H9 (cell line): ENCODE data around the gene TTC9B. TPM values are rescaled to one million over a fixed set of nuclear protein-coding genes. Genes with fewer than 3 reads are reported as not detected.

Experiments
- DNase-seq: peaks from one replicate; pipeline ENCODE4 v3.0.0-alpha.2; 2017
- H2AFZ ChIP-seq: one replicate; pipeline ENCODE4 v1.6.1; 2013; ENCODE audit warnings: mild to moderate bottlenecking, low read length, control low read depth, moderate library complexity
- H2AK5ac ChIP-seq: 2 replicates; pipeline ENCODE4 v1.6.1; 2013; ENCODE audit warnings: low read length, control low read depth, mixed read lengths; ENCODE audit not compliant: insufficient read length
- H2BK120ac ChIP-seq: one replicate; pipeline ENCODE4 v1.6.1; 2013; ENCODE audit warnings: low read depth, mild to moderate bottlenecking, low read length, control low read depth, inconsistent platforms; ENCODE audit not compliant: poor library complexity, severe bottlenecking
- H2BK12ac ChIP-seq: 2 replicates; pipeline ENCODE4 v1.6.1; 2013; ENCODE audit warnings: low read length, control low read depth, mixed read lengths, low read depth; ENCODE audit not compliant: insufficient read length
- H2BK15ac ChIP-seq: 2 replicates; pipeline ENCODE4 v1.6.1; 2013; ENCODE audit warnings: low read depth, low read length, control low read depth
- H2BK20ac ChIP-seq: one replicate; pipeline ENCODE4 v1.6.1; 2013; ENCODE audit warnings: low read depth, mild to moderate bottlenecking, low read length, control low read depth, inconsistent platforms; ENCODE audit not compliant: poor library complexity, severe bottlenecking
- H2BK5ac ChIP-seq: 2 replicates; pipeline ENCODE4 v1.6.1; 2013; ENCODE audit warnings: low read length, control low read depth, mixed read lengths; ENCODE audit not compliant: insufficient read length
- H3K14ac ChIP-seq: 2 replicates; pipeline ENCODE4 v1.6.1; 2013; ENCODE audit warnings: low read length, control low read depth; ENCODE audit not compliant: insufficient read depth
- H3K18ac ChIP-seq: 2 replicates; pipeline ENCODE4 v1.6.1; 2013; ENCODE audit warnings: low read depth, mild to moderate bottlenecking, mixed read lengths, low read length, control low read depth; ENCODE audit not compliant: insufficient read length
- H3K23ac ChIP-seq: 2 replicates; pipeline ENCODE4 v1.6.1; 2013; ENCODE audit warnings: low read length, control low read depth, mixed read lengths, low read depth; ENCODE audit not compliant: insufficient read length
- H3K23me2 ChIP-seq: 2 replicates; pipeline ENCODE4 v1.6.1; 2013; ENCODE audit warnings: low read depth, mild to moderate bottlenecking, mixed read lengths, low read length, control low read depth; ENCODE audit not compliant: insufficient read length, poor library complexity, severe bottlenecking
- H3K27ac ChIP-seq: 2 replicates; pipeline ENCODE4 v1.5.1; 2013; ENCODE audit warnings: low read length, control low read depth, mixed read lengths, low read depth; ENCODE audit not compliant: insufficient read length
- H3K27me3 ChIP-seq: 2 replicates; pipeline ENCODE4 v1.6.1; 2013; ENCODE audit warnings: low read length, control low read depth, inconsistent platforms; ENCODE audit not compliant: insufficient read depth
- H3K4ac ChIP-seq: 2 replicates; pipeline ENCODE4 v1.6.1; 2013; ENCODE audit warnings: low read depth, mild to moderate bottlenecking, control low read depth, inconsistent platforms, low read length, moderate library complexity
- H3K4me1 ChIP-seq: 2 replicates; pipeline ENCODE4 v1.6.1; 2013; ENCODE audit warnings: low read length, control low read depth, inconsistent platforms; ENCODE audit not compliant: insufficient read depth
- H3K4me2 ChIP-seq: 2 replicates; pipeline ENCODE4 v1.6.1; 2013; ENCODE audit warnings: low read length, control low read depth, mixed read lengths; ENCODE audit not compliant: insufficient read length, insufficient read depth
- H3K56ac ChIP-seq: 2 replicates; pipeline ENCODE4 v1.6.1; 2013; ENCODE audit warnings: low read depth, mild to moderate bottlenecking, mixed read lengths, low read length, control low read depth; ENCODE audit not compliant: insufficient read length
- H3K79me1 ChIP-seq: 2 replicates; pipeline ENCODE4 v1.6.1; 2013; ENCODE audit warnings: low read depth, mild to moderate bottlenecking, moderate library complexity, low read length, control low read depth, inconsistent platforms; ENCODE audit not compliant: insufficient read depth, poor library complexity, severe bottlenecking
- H3K79me2 ChIP-seq: 2 replicates; pipeline ENCODE4 v1.6.1; 2013; ENCODE audit warnings: low read length, control low read depth, inconsistent platforms; ENCODE audit not compliant: insufficient read depth
- H3K9ac ChIP-seq: 2 replicates; pipeline ENCODE4 v1.6.1; 2013; ENCODE audit warnings: low read length, control low read depth, mixed read lengths; ENCODE audit not compliant: insufficient read length; ENCODE audit errors: extremely low read depth
- H3K9me3 ChIP-seq: one replicate; pipeline ENCODE4 v1.6.1; 2013; ENCODE audit warnings: low read depth, low read length, inconsistent platforms; ENCODE audit not compliant: control insufficient read depth
- H3T11ph ChIP-seq: one replicate; pipeline ENCODE4 v1.6.1; 2013; ENCODE audit warnings: mild to moderate bottlenecking, low read length, control low read depth, inconsistent platforms
- H4K20me1 ChIP-seq: one replicate; pipeline ENCODE4 v1.6.1; 2013; ENCODE audit not compliant: control insufficient read depth, insufficient read length, insufficient read depth
- H4K5ac ChIP-seq: 2 replicates; pipeline ENCODE4 v1.6.1; 2013; ENCODE audit warnings: low read depth, mild to moderate bottlenecking, mixed read lengths, low read length, control low read depth; ENCODE audit not compliant: insufficient read length
- H4K8ac ChIP-seq: replicated peaks from 2 replicates; pipeline ENCODE4 v1.6.1; 2013; ENCODE audit warnings: low read length, control low read depth, mixed read lengths, low read depth; ENCODE audit not compliant: insufficient read length
- H4K91ac ChIP-seq: 2 replicates; pipeline ENCODE4 v1.6.1; 2013; ENCODE audit warnings: low read depth, mild to moderate bottlenecking, moderate library complexity, mixed read lengths, low read length, control low read depth; ENCODE audit not compliant: insufficient read length
- H3K27ac Mint-ChIP-seq, 3 experiments: 2 replicates in 2 of 3; 3 replicates in 1 of 3; pipeline ENCODE4 v1.8.0; 2020 to 2021; ENCODE audit warnings: mixed read lengths in 3 of 3, mild to moderate bottlenecking in 1 of 3, moderate library complexity in 1 of 3
- H3K27me3 Mint-ChIP-seq: 2 replicates; pipeline ENCODE4 v1.8.0; 2021; ENCODE audit warnings: low read depth, mild to moderate bottlenecking, moderate library complexity, mixed read lengths
- H3K36me3 Mint-ChIP-seq, 3 experiments: 2 replicates in 2 of 3; 3 replicates in 1 of 3; pipeline ENCODE4 v1.8.0; 2020 to 2021; ENCODE audit warnings: low read depth in 3 of 3, mixed read lengths in 3 of 3; ENCODE audit not compliant: insufficient read depth in 1 of 3
- H3K4me1 Mint-ChIP-seq, 2 experiments: 2 replicates each; pipeline ENCODE4 v1.8.0; 2020; ENCODE audit warnings: mixed read lengths in 2 of 2
- H3K4me3 Mint-ChIP-seq, 2 experiments: 2 replicates in 1 of 2; 3 replicates in 1 of 2; pipeline ENCODE4 v1.8.0; 2020 to 2021; ENCODE audit warnings: mild to moderate bottlenecking in 2 of 2, mixed read lengths in 2 of 2, moderate library complexity in 1 of 2
- H3K9me3 Mint-ChIP-seq, 2 experiments: 2 replicates in 1 of 2; 3 replicates in 1 of 2; pipeline ENCODE4 v1.8.0; 2020; ENCODE audit warnings: mild to moderate bottlenecking in 2 of 2, mixed read lengths in 2 of 2, moderate library complexity in 1 of 2
- CTCF ChIP-seq: fragments of 200-600 bp; sonication (generic); conservative IDR thresholded peaks from 3 replicates; pipeline ENCODE4 v1.8.0; 2021; ENCODE audit warnings: antibody characterized with exemption, mild to moderate bottlenecking
- WGBS: extraction: QIAGEN DNeasy Blood & Tissue Kit; methylation state at CpG from one replicate; pipeline ENCODE4 v1.1.7; 2013; ENCODE audit warnings: missing lambda C conversion rate, low lambda C conversion rate, mixed read lengths; ENCODE audit not compliant: insufficient read length; ENCODE audit errors: extremely low coverage; 5-methylcytosine and 5-hydroxymethylcytosine counted together
- total RNA-seq: library from RNA; stranded (reverse); gene quantifications from 2 replicates; pipeline ENCODE4 v1.2.1, GENCODE V29; 2021

TTC9B gene
- total RNA-seq, 1 experiment from 2014 or later, result 0.15 TPM

DNA sequence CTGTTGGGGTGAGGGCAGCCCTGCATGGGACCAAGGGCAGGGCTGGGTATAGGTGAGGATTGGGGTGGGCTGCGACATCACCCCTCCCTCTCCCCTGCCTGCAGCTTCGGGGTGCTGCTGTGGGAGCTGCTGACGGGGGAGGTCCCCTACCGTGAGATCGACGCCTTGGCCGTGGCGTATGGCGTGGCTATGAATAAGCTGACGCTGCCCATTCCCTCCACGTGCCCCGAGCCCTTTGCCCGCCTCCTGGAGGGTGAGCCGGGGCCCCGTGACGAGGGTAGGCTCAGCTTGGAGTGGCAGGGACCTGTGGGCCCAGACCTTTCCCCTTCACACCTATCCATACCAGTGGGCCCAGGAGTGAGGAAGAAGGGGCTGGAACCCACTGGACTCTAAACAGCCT lies 13.8 kb downstream of the TTC9B start:
- Histone ChIP-seq H3K4me2 (no peak overlapping the region), H3K23ac (no peak overlapping the region), H2BK15ac (no peak overlapping the region), H3T11ph (no peak overlapping the region), H3K27me3 (no peaks in the 10 kb centered on the region), H3K56ac (no peak overlapping the region), H4K5ac (no peak overlapping the region), H3K9me3 (no peaks in the 10 kb centered on the region), H3K9ac (no peak overlapping the region), H3K18ac (no peak overlapping the region), H4K8ac (no peak overlapping the region), H3K4ac (no peak overlapping the region), H2AFZ (no peak overlapping the region), H3K4me1 (no peaks in the 10 kb centered on the region), H2BK12ac (no peak overlapping the region), H3K79me2 (no peaks in the 10 kb centered on the region), H3K79me1 (no peaks in the 10 kb centered on the region), H3K23me2 (no peaks in the 10 kb centered on the region), H3K27ac (no peak overlapping the region), H2AK5ac (no peak overlapping the region), H2BK120ac (no peak overlapping the region), H2BK5ac (no peak overlapping the region), H4K20me1 (no peaks in the 10 kb centered on the region), H3K14ac (no peak overlapping the region), H4K91ac (no peak overlapping the region), H2BK20ac (no peak overlapping the region)
- no peak for DNase-seq
- Mint-ChIP-seq H3K27me3 (no peaks in the 10 kb centered on the region), H3K4me3 (no peak overlapping the region), H3K9me3 (no peaks in the 10 kb centered on the region), H3K27ac (no peak overlapping the region), H3K4me1 (peaks cover 4 to 7% of the 10 kb centered on the region in 2 experiments), H3K36me3 (peaks cover 5 to 22% (median 21%) of the 10 kb centered on the region in 3 experiments; a peak in 5 of 7 replicates)
- no peak for TF ChIP-seq CTCF
- WGBS, result no CpG with 5 or more reads among the region's 16 CpGs
